ENCODE measurements around the gene RASSF6. TPM values are rescaled to one million over a fixed set of nuclear protein-coding genes. Genes with fewer than 3 reads are reported as not detected.

RASSF6 gene
- total RNA-seq, 4 donors from 2014 or later, result 2.6 to 6.7 (median 4.3) TPM

DNA sequence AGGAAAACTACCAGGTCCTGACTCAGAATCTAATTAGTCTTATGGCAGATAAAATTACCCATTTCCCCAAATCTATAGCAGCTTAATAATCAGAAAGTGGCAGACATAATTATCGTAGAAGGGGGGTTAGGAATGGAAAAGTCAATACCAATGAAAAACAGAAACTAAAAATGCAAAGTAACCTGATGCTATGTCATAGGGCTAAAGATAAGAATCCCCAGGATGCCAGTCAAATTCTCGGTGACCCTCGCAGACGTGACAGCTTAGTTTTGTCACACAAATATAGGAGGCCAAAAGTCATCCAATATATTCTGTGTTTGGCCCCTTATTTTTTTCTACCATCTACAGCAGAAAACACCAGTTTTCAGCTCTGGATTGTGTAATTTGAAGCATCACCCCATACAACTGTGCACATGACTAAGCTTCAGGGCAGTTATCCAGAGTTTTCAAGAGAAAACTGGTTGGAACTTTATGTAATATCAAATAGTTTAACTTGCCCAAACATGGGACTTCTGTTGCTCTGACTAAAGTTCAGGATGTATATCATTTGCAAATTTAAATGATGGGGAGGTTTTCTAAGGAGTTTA, 30.9 kb downstream of the RASSF6 start:
- 29 to 52% methylated on average over 4 of the region's 4 CpGs for WGBS, 2 donors
- Histone ChIP-seq H3K9me3 (no peaks in the 10 kb centered on the region), H3K27ac (peak overlapping the region; percentile 44 to 71 (median 64)), H3K27me3 (no peaks in the 10 kb centered on the region), H3K4me1 (peaks cover 0 to 36% (median 0%) of the 10 kb centered on the region in 3 donors), H3K36me3 (no peaks in the 10 kb centered on the region), H3K4me3 (no peak overlapping the region)
- TF ChIP-seq, protein P1, sequence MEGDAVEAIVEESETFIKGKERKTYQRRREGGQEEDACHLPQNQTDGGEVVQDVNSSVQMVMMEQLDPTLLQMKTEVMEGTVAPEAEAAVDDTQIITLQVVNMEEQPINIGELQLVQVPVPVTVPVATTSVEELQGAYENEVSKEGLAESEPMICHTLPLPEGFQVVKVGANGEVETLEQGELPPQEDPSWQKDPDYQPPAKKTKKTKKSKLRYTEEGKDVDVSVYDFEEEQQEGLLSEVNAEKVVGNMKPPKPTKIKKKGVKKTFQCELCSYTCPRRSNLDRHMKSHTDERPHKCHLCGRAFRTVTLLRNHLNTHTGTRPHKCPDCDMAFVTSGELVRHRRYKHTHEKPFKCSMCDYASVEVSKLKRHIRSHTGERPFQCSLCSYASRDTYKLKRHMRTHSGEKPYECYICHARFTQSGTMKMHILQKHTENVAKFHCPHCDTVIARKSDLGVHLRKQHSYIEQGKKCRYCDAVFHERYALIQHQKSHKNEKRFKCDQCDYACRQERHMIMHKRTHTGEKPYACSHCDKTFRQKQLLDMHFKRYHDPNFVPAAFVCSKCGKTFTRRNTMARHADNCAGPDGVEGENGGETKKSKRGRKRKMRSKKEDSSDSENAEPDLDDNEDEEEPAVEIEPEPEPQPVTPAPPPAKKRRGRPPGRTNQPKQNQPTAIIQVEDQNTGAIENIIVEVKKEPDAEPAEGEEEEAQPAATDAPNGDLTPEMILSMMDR (IDR thresholded peaks at IDR 0.05), result no peak
- TF ChIP-seq POLR2A (IDR thresholded peaks at IDR 0.05), result no peak
- no peak for DNase-seq
- intact Hi-C loops (cut with DNase I), result loop anchor here (10.0 kb wide), 1 partner anchor 275 kb away; the partner anchor contains the start of gene CXCL1

DNA sequence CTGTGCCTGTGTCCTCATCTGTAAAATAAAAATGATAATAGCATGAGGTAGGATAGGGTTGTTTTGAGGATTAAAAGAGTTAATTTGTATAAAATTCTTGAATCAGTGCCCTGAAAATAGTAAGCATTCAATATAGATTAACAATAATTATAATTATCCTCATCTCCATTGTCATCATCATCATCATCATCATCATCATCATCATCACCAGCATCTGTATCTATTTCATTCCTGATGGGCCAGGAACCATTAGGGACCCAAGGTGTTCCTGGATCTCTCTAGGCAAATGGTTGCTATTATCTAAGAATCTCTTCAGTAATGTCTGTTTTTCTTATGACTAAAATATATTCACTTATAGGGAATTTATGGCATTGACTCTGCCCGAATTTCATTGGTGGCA, 31.6 kb downstream of the RASSF6 start:
- H3K9me3 ChIP-seq, result no peaks in the 10 kb centered on the region
- no peak overlapping the region for H3K4me3 ChIP-seq
- no peaks in the 10 kb centered on the region for H3K27me3 ChIP-seq
- intact Hi-C loops (cut with DNase I), result loop anchor here (10.0 kb wide), 1 partner anchor 276 kb away; the partner anchor contains the start of gene CXCL1
- H3K27ac ChIP-seq, result peak overlapping the region in 3 of 4 donors; percentile 44 to 71 (median 71)
- TF ChIP-seq, protein P1 (IDR thresholded peaks at IDR 0.05), result no peak
- TF ChIP-seq POLR2A (IDR thresholded peaks at IDR 0.05), result no peak
- WGBS, 2 donors, result 56 to 87% methylated on average over 1 of the region's 1 CpG
- DNase-seq, result no peak
- peaks cover 0 to 41% (median 0%) of the 10 kb centered on the region in 3 donors for H3K4me1 ChIP-seq
- no peaks in the 10 kb centered on the region for H3K36me3 ChIP-seq

DNA sequence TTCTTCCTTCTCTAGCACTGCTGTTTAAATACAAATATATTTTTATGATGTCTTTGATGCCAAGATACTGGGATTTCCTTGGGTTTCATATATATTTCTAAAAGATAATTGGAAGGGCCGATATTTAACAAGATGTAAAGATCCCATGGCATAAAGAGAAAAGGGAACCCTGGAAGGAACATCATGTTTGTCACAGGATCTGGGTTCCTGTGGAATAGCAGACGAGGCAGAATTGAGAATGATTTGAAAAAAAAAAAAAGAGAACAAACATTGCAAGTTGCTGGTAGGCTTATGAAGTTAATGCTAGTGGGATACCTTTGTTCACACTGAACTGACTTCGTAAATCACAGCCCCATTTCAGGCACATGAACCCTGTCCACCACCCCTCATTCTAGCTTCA, 33.6 kb downstream of the RASSF6 start:
- Histone ChIP-seq H3K27ac (no peak overlapping the region), H3K9me3 (no peaks in the 10 kb centered on the region), H3K4me3 (no peak overlapping the region), H3K4me1 (peaks cover 0 to 37% (median 0%) of the 10 kb centered on the region in 3 donors), H3K27me3 (no peaks in the 10 kb centered on the region), H3K36me3 (peaks cover 0 to under 1% (median 0%) of the 10 kb centered on the region in 3 donors)
- TF ChIP-seq, protein P1 (IDR thresholded peaks at IDR 0.05), result no peak
- WGBS, 2 donors, result 79 to 90% methylated on average over 3 of the region's 3 CpGs
- DNase-seq, result no peak
- intact Hi-C loops (cut with DNase I), result loop anchor here (10.0 kb wide), 1 partner anchor 278 kb away; the partner anchor contains the start of gene CXCL1

DNA sequence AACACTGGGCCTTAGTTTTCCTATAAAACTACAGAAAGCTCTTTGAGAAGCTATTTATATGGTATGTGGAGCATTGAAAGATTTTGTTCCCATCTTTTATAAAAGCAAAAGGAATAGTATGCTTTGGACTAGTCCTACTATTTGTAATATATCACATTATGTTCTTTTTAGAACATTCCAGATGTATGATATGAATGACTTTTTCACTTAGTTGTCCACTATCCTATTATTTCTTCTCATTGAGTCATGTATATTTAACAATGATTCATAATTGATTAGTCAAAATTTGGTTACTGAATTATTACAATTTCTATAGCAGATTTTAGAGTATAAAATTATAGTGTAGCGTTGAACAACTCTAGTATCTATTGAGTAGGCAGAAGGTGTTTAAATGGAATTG, 34.2 kb downstream of the RASSF6 start:
- H3K9me3 ChIP-seq, result no peaks in the 10 kb centered on the region
- H3K27me3 ChIP-seq, result no peaks in the 10 kb centered on the region
- no peak for DNase-seq
- WGBS, 2 donors, result 64 to 96% methylated on average over 1 of the region's 1 CpG
- no peak overlapping the region for H3K27ac ChIP-seq
- H3K4me1 ChIP-seq, result peaks cover 0 to 30% (median 0%) of the 10 kb centered on the region in 3 donors
- H3K4me3 ChIP-seq, result no peak overlapping the region
- no peak for TF ChIP-seq POLR2A (IDR thresholded peaks at IDR 0.05)
- TF ChIP-seq, protein P1 (IDR thresholded peaks at IDR 0.05), result no peak
- H3K36me3 ChIP-seq, result peaks cover 0 to 6% (median 0%) of the 10 kb centered on the region in 3 donors
- intact Hi-C loops (cut with DNase I), result loop anchor here (10.0 kb wide), 1 partner anchor 279 kb away; the partner anchor contains the start of gene CXCL1

DNA sequence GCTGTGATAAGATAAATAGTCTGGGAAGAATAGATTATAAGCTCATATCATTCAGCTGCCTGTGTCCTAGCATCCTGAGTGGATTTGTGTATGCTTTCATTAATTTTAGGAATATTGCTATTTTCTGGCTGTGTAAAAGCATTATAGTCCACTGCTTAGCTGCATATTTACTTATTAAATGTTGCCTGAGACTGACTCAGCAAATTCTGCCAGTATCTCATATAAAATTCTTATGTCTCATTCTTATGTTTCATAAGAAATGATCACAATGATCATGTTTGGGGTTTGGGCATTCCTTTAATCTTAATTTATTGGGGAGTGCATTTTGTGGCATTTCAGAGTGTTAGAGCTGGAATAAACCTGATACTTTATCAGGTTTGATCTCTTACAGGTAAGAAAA, 34.9 kb downstream of the RASSF6 start:
- H3K27ac ChIP-seq, result no peak overlapping the region
- no peak for DNase-seq
- TF ChIP-seq POLR2A (IDR thresholded peaks at IDR 0.05), result no peak
- TF ChIP-seq, protein P1 (IDR thresholded peaks at IDR 0.05), result no peak
- H3K27me3 ChIP-seq, result no peaks in the 10 kb centered on the region
- no peaks in the 10 kb centered on the region for H3K9me3 ChIP-seq
- peaks cover 0 to 6% (median 0%) of the 10 kb centered on the region in 3 donors for H3K36me3 ChIP-seq
- intact Hi-C loops (cut with DNase I), result loop anchor here (10.0 kb wide), 1 partner anchor 279 kb away; the partner anchor contains the start of gene CXCL1
- peaks cover 0 to 23% (median 0%) of the 10 kb centered on the region in 3 donors for H3K4me1 ChIP-seq
- H3K4me3 ChIP-seq, result no peak overlapping the region
